ENCODE measurements around the gene JADE3.
"Not testable (repeated sequence)": the region's sequence is repeated elsewhere in the genome, so short reads cannot be mapped to it uniquely, and the experiment has no call there.

The JADE3 gene

GRCh38 chrX:46929439-46930261 lies 17.4 kb downstream of the JADE3 start:
- DNase-seq (ENCODE audit: low read depth, low spot score): no peak

GRCh38 chrX:46935295-46935694 lies 23.1 kb downstream of the JADE3 start:
- no peak for DNase-seq (ENCODE audit: low read depth, low spot score)
- no peak overlapping the region for H3K27ac ChIP-seq

More at GRCh38 chrX:46929439-46930261, 17.4 kb downstream of the JADE3 start:
- H3K27ac ChIP-seq: peak overlapping the region; percentile 56

GRCh38 chrX:46938589-46938988 lies 26.4 kb downstream of the JADE3 start:
- H3K27ac ChIP-seq: no peak overlapping the region
- DNase-seq (ENCODE audit: low read depth, low spot score): no peak

- H3K27ac ChIP-seq: no peak overlapping the region
- no peak for DNase-seq (ENCODE audit: low read depth, low spot score)
Observed at GRCh38 chrX:46941341-46941740, 29.1 kb downstream of the JADE3 start.

- no peak for DNase-seq (ENCODE audit: low read depth, low spot score)
- H3K27ac ChIP-seq: no peak overlapping the region
Observed at GRCh38 chrX:46953137-46953527, 40.9 kb downstream of the JADE3 start.

GRCh38 chrX:46953597-46953996 lies 41.4 kb downstream of the JADE3 start:
- no peak overlapping the region for H3K27ac ChIP-seq

GRCh38 chrX:46954716-46955115 lies 42.5 kb downstream of the JADE3 start:
- no peak for DNase-seq (ENCODE audit: low read depth, low spot score)
- no peak overlapping the region for H3K27ac ChIP-seq

More at GRCh38 chrX:46953597-46953996, 41.4 kb downstream of the JADE3 start:
- no peak for DNase-seq (ENCODE audit: low read depth, low spot score)

- DNase-seq (ENCODE audit: low read depth, low spot score); H3K27ac ChIP-seq: not testable (repeated sequence)
Observed at GRCh38 chrX:46956589-46956988, 44.4 kb downstream of the JADE3 start.

GRCh38 chrX:46957297-46957696 lies 45.1 kb downstream of the JADE3 start:
- DNase-seq (ENCODE audit: low read depth, low spot score): no peak
- no peak overlapping the region for H3K27ac ChIP-seq

GRCh38 chrX:46959101-46959500 lies 46.9 kb downstream of the JADE3 start:
- no peak for DNase-seq (ENCODE audit: low read depth, low spot score)
- no peak overlapping the region for H3K27ac ChIP-seq

- DNase-seq (ENCODE audit: low read depth, low spot score): no peak
- no peak overlapping the region for H3K27ac ChIP-seq
Observed at GRCh38 chrX:46959985-46960700, 47.9 kb downstream of the JADE3 start.

GRCh38 chrX:46961097-46961496 lies 48.9 kb downstream of the JADE3 start:
- no peak for DNase-seq (ENCODE audit: low read depth, low spot score)
- no peak overlapping the region for H3K27ac ChIP-seq

- no peak overlapping the region for H3K27ac ChIP-seq
Observed at GRCh38 chrX:46961574-46962283, 49.5 kb downstream of the JADE3 start.

GRCh38 chrX:46965125-46965758 lies 53.0 kb downstream of the JADE3 start:
- H3K27ac ChIP-seq: no peak overlapping the region
- no peak for DNase-seq (ENCODE audit: low read depth, low spot score)

More at GRCh38 chrX:46961574-46962283, 49.5 kb downstream of the JADE3 start:
- no peak for DNase-seq (ENCODE audit: low read depth, low spot score)

- H3K27ac ChIP-seq: no peak overlapping the region
- no peak for DNase-seq (ENCODE audit: low read depth, low spot score)
Observed at GRCh38 chrX:46967547-46967946, 55.3 kb downstream of the JADE3 start.

GRCh38 chrX:46977046-46977445 lies 64.8 kb downstream of the JADE3 start:
- DNase-seq (ENCODE audit: low read depth, low spot score); H3K27ac ChIP-seq: not testable (repeated sequence)

- no peak overlapping the region for H3K27ac ChIP-seq
- DNase-seq (ENCODE audit: low read depth, low spot score): no peak
Observed at GRCh38 chrX:46978341-46979291, 66.4 kb downstream of the JADE3 start.

GRCh38 chrX:46984705-46985104 lies 72.5 kb downstream of the JADE3 start:
- no peak overlapping the region for H3K27ac ChIP-seq
- DNase-seq (ENCODE audit: low read depth, low spot score): no peak

GRCh38 chrX:46989548-46989947 lies 77.3 kb downstream of the JADE3 start:
- H3K27ac ChIP-seq: no peak overlapping the region
- no peak for DNase-seq (ENCODE audit: low read depth, low spot score)
